Glomerular visceral epithelial cell (primary cell): ENCODE results near the gene CNPY1.
A peak's percentile ranks its signal among the peaks of the same experiment; 100 is the strongest.

ENCODE experiments used
- DNase-seq: peaks from one replicate; pipeline ENCODE4 v3.0.0-alpha.2; 2016; ENCODE audit errors: extremely low spot score

CNPY1 gene

GRCh38 chr7:155489862-155490696 is 56.3 kb downstream of the CNPY1 start:
- DNase-seq, result peak; percentile 5

- DNase-seq, result no peak
Measured at GRCh38 chr7:155489158-155489840, 57.1 kb downstream of the CNPY1 start.

- no peak for DNase-seq
Measured at GRCh38 chr7:155488483-155489127, 57.8 kb downstream of the CNPY1 start.

GRCh38 chr7:155487509-155488482 is 58.6 kb downstream of the CNPY1 start:
- no peak for DNase-seq

GRCh38 chr7:155486783-155487508 is 59.4 kb downstream of the CNPY1 start:
- no peak for DNase-seq

DNA sequence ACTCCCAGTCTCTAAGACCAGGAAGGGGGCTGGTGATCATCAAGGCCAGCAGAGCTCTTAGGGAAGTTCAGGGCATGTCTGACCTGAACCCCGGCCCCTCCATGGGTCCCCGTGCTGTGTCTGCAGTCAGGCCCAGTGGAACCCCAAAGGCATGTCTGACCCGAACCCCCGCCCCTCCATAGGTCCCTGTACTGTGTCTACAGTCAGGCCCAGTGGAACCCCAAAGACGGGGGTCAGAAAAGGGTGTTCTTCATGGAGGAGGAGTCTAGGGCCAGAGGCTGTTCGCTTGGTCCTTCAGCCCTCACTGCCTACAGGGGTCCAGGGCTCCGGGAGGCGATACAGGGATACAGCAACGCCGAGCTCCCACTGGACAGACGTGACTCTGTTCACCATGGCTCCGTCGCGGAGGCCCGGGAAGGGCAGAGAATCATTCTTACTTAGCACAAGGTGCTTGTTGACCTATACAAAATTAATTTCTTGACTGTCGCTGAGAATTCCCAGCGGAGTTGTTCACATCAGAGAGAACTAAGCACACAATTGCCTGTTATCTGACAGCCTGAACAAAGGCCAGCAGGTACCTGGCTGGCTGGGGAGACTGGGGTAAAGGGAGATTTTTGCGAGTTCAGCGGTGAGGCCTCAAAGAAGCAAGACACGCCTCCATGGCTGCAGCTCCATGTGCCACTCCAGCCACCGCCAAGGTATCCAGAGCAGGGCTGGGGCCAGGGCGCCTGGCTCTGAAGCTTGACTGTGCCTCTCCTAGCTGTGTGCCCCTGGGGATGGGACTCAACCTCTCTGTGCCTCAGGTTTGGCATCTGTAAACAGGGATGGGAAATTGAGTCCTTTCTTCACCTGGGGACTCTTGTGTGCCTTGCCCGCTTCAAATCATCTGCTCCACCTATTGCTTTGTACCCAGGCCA is 61.6 kb downstream of the CNPY1 start:
- no peak for DNase-seq

- no peak for DNase-seq
Measured at GRCh38 chr7:155483868-155484325, 62.5 kb downstream of the CNPY1 start.

DNA sequence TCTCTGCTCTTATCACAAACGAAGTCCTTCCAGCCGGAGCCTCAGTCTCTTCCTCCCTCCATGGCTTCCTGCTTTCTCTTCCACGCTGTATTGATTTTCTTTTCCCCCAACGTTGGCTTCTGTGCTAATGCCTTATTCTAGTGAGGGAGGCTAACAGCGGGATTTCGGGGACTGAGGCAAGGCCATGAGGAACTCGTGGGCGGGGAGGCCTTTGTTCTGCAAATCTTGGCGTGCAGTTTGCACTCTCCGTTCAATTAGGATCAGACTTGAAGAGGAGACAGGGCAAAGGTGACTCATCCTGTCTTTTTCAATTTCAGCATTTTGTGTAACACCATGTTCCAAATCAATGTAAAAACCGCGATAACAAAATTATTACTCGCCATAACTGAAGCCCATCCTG is 63.1 kb downstream of the CNPY1 start:
- no peak for DNase-seq

DNA sequence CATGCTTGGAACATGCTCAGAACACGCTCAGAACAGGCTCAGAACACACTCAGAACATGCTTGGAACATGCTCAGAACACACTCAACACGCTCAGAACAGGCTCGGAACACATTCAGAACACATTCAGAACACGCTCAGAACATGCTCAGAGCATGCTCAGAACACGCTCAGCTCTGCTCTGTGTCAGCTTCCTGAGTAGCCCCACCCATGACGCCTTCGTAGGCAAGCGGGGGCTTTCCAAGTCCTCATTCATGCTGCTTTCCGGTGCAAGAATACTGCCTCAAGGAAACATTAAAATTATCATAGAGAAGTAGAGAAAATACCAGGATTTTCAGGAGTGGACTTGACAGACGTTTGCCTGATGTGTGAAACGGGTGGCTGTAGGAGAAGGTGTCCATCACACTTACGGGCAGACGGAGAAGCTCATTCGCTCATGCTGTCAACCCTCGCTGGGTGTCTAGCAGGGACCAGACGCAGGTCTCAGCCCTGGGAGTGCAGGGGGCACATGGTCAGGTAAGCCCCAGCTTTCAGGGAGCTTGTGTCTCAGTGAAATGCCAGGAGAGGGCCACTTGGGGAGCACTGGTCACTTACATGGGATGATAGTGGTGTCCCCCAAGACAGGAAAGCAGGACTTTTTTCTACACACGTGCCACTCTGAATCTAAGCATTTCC is 63.7 kb downstream of the CNPY1 start:
- DNase-seq, result no peak

DNA sequence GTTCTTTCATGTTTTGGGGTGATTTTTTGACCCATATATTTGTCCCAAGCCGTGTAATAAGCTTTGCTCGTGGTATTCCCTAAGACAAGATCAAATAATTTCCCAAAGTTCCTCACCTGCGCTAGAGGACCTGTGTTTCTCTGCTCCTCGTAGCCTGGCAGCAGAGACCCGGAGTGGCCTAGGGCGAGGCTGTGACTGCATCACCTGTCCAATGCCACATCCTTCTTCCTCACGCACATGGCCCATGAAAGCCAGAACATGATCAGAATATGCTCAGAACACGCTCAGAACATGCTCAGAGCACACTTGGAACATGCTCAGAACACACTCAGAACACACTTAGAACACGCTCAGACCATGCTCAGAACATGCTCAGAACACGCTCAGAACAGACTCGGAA is 64.6 kb downstream of the CNPY1 start:
- DNase-seq, result no peak

DNA sequence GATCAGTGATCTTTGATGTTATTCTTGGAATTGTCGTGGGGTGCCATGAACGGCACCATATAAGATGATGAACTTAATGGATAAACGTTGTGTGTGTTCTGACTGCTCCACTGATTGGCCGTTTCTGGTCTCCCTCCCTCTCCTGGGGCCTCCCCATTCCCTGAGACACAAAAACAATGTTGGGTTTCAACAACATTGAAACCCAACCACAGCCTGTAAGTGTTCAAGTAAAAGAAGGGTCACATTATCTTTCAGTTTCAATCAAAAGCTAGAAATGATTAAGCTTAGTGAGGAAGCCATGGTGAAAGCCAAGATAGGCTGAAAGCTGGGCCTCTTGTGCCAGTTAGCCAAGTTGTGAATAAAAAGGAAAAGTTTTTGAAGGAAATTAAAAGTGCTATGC is 68.9 kb downstream of the CNPY1 start:
- no peak for DNase-seq

- DNase-seq, result peak; percentile 32
Measured at GRCh38 chr7:155471718-155472117, 74.6 kb downstream of the CNPY1 start.

GRCh38 chr7:155470686-155471638 is 75.4 kb downstream of the CNPY1 start:
- peak; percentile 22 for DNase-seq

DNA sequence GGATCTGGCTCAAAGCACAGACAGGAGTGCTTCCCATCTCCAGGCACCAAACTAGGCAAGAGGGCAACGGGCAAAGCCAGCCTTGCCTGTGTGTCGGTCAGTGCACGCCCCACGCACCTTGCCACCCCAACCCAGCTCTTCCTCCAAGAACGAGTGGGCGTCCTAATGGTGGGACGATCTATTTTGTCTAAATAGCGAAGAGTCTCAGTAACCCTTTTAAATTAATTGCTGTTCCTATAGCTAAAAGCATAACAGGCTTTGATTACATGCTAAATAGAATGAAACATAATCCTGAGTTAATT is 76.2 kb downstream of the CNPY1 start:
- DNase-seq, result no peak

DNA sequence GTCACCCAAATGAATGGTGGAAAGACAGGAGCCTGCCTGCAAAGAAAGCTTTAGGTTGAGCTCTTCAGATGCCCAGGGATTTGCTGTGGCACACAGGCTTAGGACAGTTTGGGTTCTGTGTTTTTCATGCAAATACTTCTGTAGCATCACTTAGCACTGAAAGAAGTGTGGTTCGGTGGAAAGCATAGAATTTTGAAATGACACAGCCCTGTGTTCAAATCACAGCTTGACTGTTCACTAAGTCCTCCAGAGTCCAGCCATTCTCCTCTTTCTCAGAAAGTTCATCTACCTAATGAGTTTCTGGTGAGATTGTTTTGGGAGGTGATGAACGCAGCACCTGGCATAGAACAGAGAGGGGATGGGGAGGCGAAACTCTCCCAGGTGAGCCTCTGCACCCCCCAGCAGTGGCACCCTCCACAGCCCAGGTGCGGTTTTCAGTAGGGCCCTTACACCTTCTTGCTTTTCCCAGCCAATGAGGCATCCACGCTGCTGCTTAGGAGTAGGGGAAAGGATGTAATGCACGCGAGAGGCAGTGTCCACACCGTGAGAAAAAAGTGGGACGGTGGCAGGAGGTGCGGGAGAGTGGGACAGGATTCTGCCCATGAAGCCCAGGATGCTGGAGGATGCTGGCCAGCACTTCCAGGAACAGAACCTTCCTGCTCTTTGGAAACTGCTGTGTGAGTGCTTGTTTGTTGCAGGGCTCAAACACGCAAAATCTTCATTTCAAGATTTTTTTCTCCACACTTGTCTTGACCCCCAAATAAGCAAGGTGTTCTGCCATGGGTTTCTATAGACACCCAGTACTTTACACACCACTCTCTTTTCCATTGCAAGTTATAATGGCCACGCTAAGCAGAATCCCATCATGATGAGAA is 76.8 kb downstream of the CNPY1 start:
- no peak for DNase-seq

GRCh38 chr7:155468785-155469148 is 77.6 kb downstream of the CNPY1 start:
- DNase-seq, result no peak
